Right atrium auricular region (tissue), 2 donors: Measurements from ENCODE around the gene KHK. TPM values are rescaled to one million over a fixed set of nuclear protein-coding genes. Genes with fewer than 3 reads are reported as not detected.
"Not testable (repeated sequence)": the region's sequence is repeated elsewhere in the genome, so short reads cannot be mapped to it uniquely, and the experiment has no call there.

Experiments used
- DNase-seq: peaks from one replicate; pipeline ENCODE4 v3.0.0-alpha.2; 2019; ENCODE audit warnings: low spot score
- H3K27ac ChIP-seq, 2 donors: fragments of 200-600 bp; sonication (generic); 1 replicate in 1 of 2; 2 replicates in 1 of 2; pipeline ENCODE4 v1.5.1; 2016 to 2019
- H3K27me3 ChIP-seq, 2 donors: fragments of 200-600 bp; sonication (generic); one replicate each; pipeline versions ENCODE4 v1.5.1 to v1.6.0; 2017 to 2019
- H3K36me3 ChIP-seq: fragments of 200-600 bp; sonication (generic); one replicate; pipeline ENCODE4 v1.5.1; 2016
- H3K4me1 ChIP-seq, 2 donors: fragments of 200-600 bp; sonication (generic); one replicate each; pipeline versions ENCODE4 v1.5.1 to v1.6.0; 2017 to 2019
- H3K4me3 ChIP-seq, 2 donors: fragments of 200-600 bp; sonication (generic); 1 replicate in 1 of 2; 2 replicates in 1 of 2; pipeline ENCODE4 v1.5.1; 2017 to 2019; ENCODE audit warnings: mild to moderate bottlenecking in 1 of 2, moderate library complexity in 1 of 2
- H3K9me3 ChIP-seq, 2 donors: fragments of 200-600 bp; sonication (generic); one replicate each; pipeline ENCODE4 v1.5.1; 2019
- total RNA-seq, 2 donors: library from RNA; depleted of rRNA; stranded (reverse); fragments of >200 nt; gene quantifications; one replicate each; pipeline ENCODE4 v1.1.0, GENCODE V29; 2016
- TF ChIP-seq, protein P1 (sequence below), 2 donors: fragments of 200-600 bp; sonication (generic); IDR thresholded peaks; one replicate each; pipeline ENCODE4 v1.5.1; 2019; ENCODE audit warnings: antibody characterized with exemption in 2 of 2

The KHK gene
- total RNA-seq, 2 donors from 2014 or later = 0.82 to 1.7 TPM

DNA sequence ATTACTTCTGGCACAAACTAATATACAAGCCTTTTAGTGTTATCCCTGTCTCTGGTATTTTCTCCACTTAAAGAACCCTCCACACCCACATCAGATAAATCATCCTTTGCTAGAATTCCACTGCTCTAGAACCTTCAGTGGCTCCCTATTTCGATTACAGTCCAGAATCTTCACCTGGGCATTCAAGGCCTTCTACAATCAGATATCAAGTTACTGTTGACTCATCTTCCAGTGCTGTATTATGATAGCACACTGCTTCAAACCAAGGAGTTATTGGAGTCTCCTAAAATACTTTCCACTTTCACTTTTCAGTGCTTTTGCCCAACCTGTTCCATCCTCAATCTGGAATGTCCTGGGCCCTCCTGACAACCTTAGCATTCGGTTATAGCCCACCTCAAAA lies 28.9 kb downstream of the KHK start:
- Histone ChIP-seq H3K27me3 (no peaks in the 10 kb centered on the region), H3K36me3 (no peaks in the 10 kb centered on the region), H3K4me3 (no peak overlapping the region), H3K9me3 (no peaks in the 10 kb centered on the region), H3K4me1 (peaks cover 0 to 13% of the 10 kb centered on the region in 2 donors), H3K27ac (no peak overlapping the region)
- TF ChIP-seq, protein P1, sequence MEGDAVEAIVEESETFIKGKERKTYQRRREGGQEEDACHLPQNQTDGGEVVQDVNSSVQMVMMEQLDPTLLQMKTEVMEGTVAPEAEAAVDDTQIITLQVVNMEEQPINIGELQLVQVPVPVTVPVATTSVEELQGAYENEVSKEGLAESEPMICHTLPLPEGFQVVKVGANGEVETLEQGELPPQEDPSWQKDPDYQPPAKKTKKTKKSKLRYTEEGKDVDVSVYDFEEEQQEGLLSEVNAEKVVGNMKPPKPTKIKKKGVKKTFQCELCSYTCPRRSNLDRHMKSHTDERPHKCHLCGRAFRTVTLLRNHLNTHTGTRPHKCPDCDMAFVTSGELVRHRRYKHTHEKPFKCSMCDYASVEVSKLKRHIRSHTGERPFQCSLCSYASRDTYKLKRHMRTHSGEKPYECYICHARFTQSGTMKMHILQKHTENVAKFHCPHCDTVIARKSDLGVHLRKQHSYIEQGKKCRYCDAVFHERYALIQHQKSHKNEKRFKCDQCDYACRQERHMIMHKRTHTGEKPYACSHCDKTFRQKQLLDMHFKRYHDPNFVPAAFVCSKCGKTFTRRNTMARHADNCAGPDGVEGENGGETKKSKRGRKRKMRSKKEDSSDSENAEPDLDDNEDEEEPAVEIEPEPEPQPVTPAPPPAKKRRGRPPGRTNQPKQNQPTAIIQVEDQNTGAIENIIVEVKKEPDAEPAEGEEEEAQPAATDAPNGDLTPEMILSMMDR (IDR thresholded peaks at IDR 0.05) = no peak
- DNase-seq = no peak

DNA sequence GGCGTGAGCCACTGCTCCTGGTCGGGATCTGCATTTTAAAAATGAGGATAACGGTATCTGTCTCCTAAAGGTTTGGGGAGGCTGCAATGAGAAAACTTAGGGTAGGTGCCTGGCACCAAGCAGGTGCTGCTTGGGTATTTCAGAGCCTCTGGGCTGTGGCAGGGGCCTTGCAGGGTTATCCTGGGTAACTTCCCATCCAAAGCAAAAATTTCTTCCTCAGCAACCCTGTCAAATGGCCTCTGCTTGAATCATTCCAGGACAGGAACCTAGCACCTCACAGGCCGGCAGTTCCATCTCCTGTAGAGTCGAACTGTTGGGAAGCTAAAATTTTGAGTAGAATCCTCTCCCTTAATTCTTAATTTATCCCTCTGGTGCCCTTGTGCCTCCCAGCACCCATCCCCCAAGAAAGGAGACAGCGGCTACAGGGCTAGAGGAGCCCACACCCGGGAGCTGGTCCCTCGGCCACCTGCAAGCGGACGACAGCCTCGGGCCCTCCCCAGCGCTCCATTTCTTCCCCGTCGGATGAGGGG lies 31.5 kb downstream of the KHK start:
- no peak overlapping the region for H3K27ac ChIP-seq
- peaks cover 0 to 16% of the 10 kb centered on the region in 2 donors for H3K4me1 ChIP-seq
- H3K27me3 ChIP-seq = no peaks in the 10 kb centered on the region
- TF ChIP-seq, protein P1 (IDR thresholded peaks at IDR 0.05) = no peak
- H3K4me3 ChIP-seq = peak overlapping the region; percentile 41 to 50
- H3K9me3 ChIP-seq = no peaks in the 10 kb centered on the region
- no peak for DNase-seq
- no peaks in the 10 kb centered on the region for H3K36me3 ChIP-seq

DNA sequence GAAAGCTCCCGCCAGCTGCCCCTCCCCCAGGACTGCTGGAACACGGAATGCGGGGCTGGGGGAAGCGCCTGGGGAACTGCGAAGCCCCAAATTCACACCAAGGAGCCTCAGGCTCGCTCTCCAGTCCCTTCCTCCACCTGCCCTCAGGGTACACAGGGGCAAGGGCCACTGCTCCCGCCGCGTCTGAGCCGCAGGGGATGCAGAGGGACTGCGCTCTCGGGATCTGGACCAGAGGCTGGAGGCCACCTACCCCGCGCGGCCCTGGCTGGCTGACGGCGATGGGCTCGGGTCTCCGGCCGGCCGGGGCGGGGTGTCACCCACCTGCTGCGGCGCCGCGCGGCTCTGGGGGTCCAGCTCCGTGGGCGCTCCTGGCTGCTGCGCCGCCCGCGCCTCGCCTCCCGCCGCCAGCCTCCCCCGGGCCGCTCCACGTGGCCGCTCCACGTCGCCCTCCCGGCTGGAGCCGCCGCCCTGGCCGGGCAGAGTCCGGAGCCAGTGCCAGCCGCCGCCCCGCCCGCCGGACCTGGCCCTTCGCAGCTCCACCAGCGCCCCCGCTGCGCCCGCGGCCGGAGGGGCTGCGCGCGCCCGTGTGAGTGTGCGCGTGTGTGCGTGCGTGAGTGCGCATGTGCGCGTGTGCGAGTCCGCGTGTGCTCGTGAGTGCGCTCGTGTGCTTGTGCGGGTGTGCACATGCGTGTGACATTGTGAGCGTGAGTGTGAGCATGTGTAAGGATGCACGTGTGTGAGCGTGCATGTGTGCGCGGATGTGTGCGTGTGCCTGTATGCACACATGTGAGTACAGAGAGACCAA lies 32.2 kb downstream of the KHK start, which contains the start of gene CGREF1:
Gene CGREF1 (minus strand): TSS at position 604 of the 805 bp plus-strand sequence. CDS start 14,762 bp downstream, outside the sequence.
- H3K36me3 ChIP-seq = no peaks in the 10 kb centered on the region
- no peak for DNase-seq
- no peaks in the 10 kb centered on the region for H3K9me3 ChIP-seq

DNA sequence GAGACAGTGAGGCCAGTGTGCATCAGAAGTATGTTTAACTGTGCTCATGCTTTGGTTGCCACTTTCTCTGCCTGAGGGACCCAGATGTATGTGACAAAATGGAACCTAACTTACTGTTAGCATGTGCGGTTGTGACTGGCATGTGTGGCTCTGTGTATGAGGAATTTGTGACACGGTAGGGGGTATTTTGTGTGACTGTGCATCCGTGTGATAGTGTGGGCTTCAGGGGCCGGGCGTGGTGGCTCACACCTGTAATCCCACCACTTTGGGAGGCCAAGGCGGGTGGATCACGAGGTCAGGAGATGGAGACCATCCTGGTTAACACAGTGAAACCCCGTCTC lies 32.7 kb downstream of the KHK start:
- Histone ChIP-seq H3K4me1 (peaks cover 0 to 25% of the 10 kb centered on the region in 2 donors), H3K4me3 (peak overlapping the region in 1 of 2 donors; percentile 50)
- H3K36me3 ChIP-seq, H3K9me3 ChIP-seq, DNase-seq, H3K27ac ChIP-seq, H3K27me3 ChIP-seq: not testable (repeated sequence)

More for the DNA sequence above, 32.2 kb downstream of the KHK start, which contains the start of gene CGREF1:
- TF ChIP-seq, protein P1 (IDR thresholded peaks at IDR 0.05) = no peak
- Histone ChIP-seq H3K4me3 (peak within 1 kb of the TSS; percentile 41 to 50), H3K27ac (no peak within 1 kb of the TSS), H3K27me3 (no peaks in the 10 kb centered on the region), H3K4me1 (peaks cover 0 to 20% of the 10 kb centered on the region in 2 donors)

DNA sequence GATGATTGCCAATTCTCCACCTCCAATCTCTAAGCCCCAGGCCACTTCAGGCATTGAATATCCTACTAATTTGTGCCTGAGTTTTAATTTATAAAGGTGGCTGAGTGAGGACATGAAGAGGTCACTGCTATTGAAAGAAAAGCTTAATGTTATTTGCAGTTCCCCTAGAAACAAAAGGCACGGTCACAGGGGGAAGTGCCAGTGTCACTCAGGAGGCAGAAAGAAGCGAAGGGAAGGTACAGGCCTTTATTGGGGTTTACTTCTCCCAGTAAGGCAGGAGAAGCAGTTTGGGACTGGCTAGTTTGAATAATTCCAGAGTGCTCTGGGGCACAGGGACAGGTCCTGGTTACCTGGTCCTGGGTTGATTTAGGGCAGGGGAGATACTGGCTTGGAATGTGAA lies 35.3 kb downstream of the KHK start:
- Histone ChIP-seq H3K27ac (no peak overlapping the region), H3K9me3 (no peaks in the 10 kb centered on the region), H3K4me1 (peaks cover 0 to 25% of the 10 kb centered on the region in 2 donors), H3K4me3 (no peak overlapping the region), H3K36me3 (no peaks in the 10 kb centered on the region), H3K27me3 (no peaks in the 10 kb centered on the region)
- TF ChIP-seq, protein P1 (IDR thresholded peaks at IDR 0.05) = no peak
- DNase-seq = no peak

DNA sequence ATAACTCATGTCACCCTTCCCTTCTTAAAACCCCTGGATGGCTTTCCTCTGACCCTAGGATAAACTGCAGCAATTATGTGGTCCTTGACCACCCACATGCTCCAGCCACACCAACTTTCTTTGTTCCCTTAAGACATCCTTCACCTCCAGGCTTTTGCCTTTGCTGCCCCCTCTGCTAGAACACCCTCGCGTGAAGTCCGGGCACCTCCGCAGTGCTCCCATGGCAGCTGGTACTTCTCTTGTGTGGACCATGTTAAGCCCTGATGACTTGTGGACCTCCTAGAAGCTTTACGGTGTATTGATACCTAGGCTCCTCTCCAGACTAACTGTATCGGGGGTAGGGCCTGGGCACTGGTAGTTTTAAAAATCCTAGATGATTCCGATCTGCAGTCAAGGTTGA lies 36.2 kb downstream of the KHK start:
- TF ChIP-seq, protein P1 (IDR thresholded peaks at IDR 0.05) = no peak
- Histone ChIP-seq H3K4me3 (peak overlapping the region in 1 of 2 donors; percentile 62), H3K27ac (peak overlapping the region; percentile 43 to 71), H3K27me3 (no peaks in the 10 kb centered on the region), H3K4me1 (peaks cover 0 to 25% of the 10 kb centered on the region in 2 donors), H3K36me3 (no peaks in the 10 kb centered on the region), H3K9me3 (no peaks in the 10 kb centered on the region)
- DNase-seq = no peak
